Measurements from ENCODE around the gene PTBP2. TPM values are rescaled to one million over a fixed set of nuclear protein-coding genes. Genes with fewer than 3 reads are reported as not detected.
A peak's percentile ranks its signal among the peaks of the same experiment; 100 is the strongest.

PTBP2 gene
- total RNA-seq, 1 donor from 2014 or later = 26.1 TPM

- no peaks in the 10 kb centered on the region for H3K27me3 Mint-ChIP-seq (ENCODE audit: unreplicated experiment)
- H3K27ac Mint-ChIP-seq (ENCODE audit: unreplicated experiment) = no peak overlapping the region
These were observed 111.8 kb downstream of the PTBP2 start for GRCh38 chr1:96833376-96833775.

GRCh38 chr1:96834986-96835385 lies 113.4 kb downstream of the PTBP2 start:
- Mint-ChIP-seq H3K36me3 (ENCODE audit: unreplicated experiment) (no peaks in the 10 kb centered on the region), H3K27ac (ENCODE audit: unreplicated experiment) (no peak overlapping the region), H3K4me1 (ENCODE audit: unreplicated experiment) (peaks cover 20% of the 10 kb centered on the region), H3K4me3 (ENCODE audit: unreplicated experiment) (no peak overlapping the region), H3K27me3 (ENCODE audit: unreplicated experiment) (no peaks in the 10 kb centered on the region), H3K9me3 (ENCODE audit: unreplicated experiment) (peaks cover 11% of the 10 kb centered on the region)
- TF ChIP-seq CTCF (IDR thresholded peaks at IDR 0.05) = no peak
- DNase-seq (ENCODE audit: extremely low spot score, unreplicated experiment) = no peak

More at GRCh38 chr1:96833376-96833775, 111.8 kb downstream of the PTBP2 start:
- Mint-ChIP-seq H3K9me3 (ENCODE audit: unreplicated experiment) (peaks cover 1% of the 10 kb centered on the region), H3K4me1 (ENCODE audit: unreplicated experiment) (peaks cover 20% of the 10 kb centered on the region), H3K36me3 (ENCODE audit: unreplicated experiment) (no peaks in the 10 kb centered on the region), H3K4me3 (ENCODE audit: unreplicated experiment) (no peak overlapping the region)
- TF ChIP-seq CTCF (IDR thresholded peaks at IDR 0.05) = no peak
- no peak for DNase-seq (ENCODE audit: extremely low spot score, unreplicated experiment)

GRCh38 chr1:96837057-96837780 lies 115.6 kb downstream of the PTBP2 start:
- H3K27me3 Mint-ChIP-seq (ENCODE audit: unreplicated experiment) = no peaks in the 10 kb centered on the region
- peaks cover 20% of the 10 kb centered on the region for H3K4me1 Mint-ChIP-seq (ENCODE audit: unreplicated experiment)
- no peaks in the 10 kb centered on the region for H3K36me3 Mint-ChIP-seq (ENCODE audit: unreplicated experiment)
- H3K27ac Mint-ChIP-seq (ENCODE audit: unreplicated experiment) = peak overlapping the region; percentile 72
- H3K9me3 Mint-ChIP-seq (ENCODE audit: unreplicated experiment) = peaks cover 11% of the 10 kb centered on the region
- H3K4me3 Mint-ChIP-seq (ENCODE audit: unreplicated experiment) = no peak overlapping the region
- DNase-seq (ENCODE audit: extremely low spot score, unreplicated experiment) = no peak
- TF ChIP-seq CTCF (IDR thresholded peaks at IDR 0.05) = no peak

- no peak overlapping the region for H3K4me3 Mint-ChIP-seq (ENCODE audit: unreplicated experiment)
- no peaks in the 10 kb centered on the region for H3K27me3 Mint-ChIP-seq (ENCODE audit: unreplicated experiment)
- no peak for DNase-seq (ENCODE audit: extremely low spot score, unreplicated experiment)
- H3K9me3 Mint-ChIP-seq (ENCODE audit: unreplicated experiment) = peaks cover 11% of the 10 kb centered on the region
- no peaks in the 10 kb centered on the region for H3K36me3 Mint-ChIP-seq (ENCODE audit: unreplicated experiment)
- no peak overlapping the region for H3K27ac Mint-ChIP-seq (ENCODE audit: unreplicated experiment)
- TF ChIP-seq CTCF (IDR thresholded peaks at IDR 0.05) = no peak
- H3K4me1 Mint-ChIP-seq (ENCODE audit: unreplicated experiment) = peaks cover 20% of the 10 kb centered on the region
These were observed 116.2 kb downstream of the PTBP2 start for GRCh38 chr1:96837781-96838216.

GRCh38 chr1:96840396-96840795 lies 118.8 kb downstream of the PTBP2 start:
- TF ChIP-seq CTCF (IDR thresholded peaks at IDR 0.05) = no peak
- Mint-ChIP-seq H3K4me1 (ENCODE audit: unreplicated experiment) (peaks cover 18% of the 10 kb centered on the region), H3K36me3 (ENCODE audit: unreplicated experiment) (no peaks in the 10 kb centered on the region), H3K4me3 (ENCODE audit: unreplicated experiment) (no peak overlapping the region), H3K27ac (ENCODE audit: unreplicated experiment) (no peak overlapping the region), H3K27me3 (ENCODE audit: unreplicated experiment) (no peaks in the 10 kb centered on the region), H3K9me3 (ENCODE audit: unreplicated experiment) (peaks cover 11% of the 10 kb centered on the region)
- DNase-seq (ENCODE audit: extremely low spot score, unreplicated experiment) = no peak
